ENCODE data around the gene SNX20. TPM values are rescaled to one million over a fixed set of nuclear protein-coding genes. Genes with fewer than 3 reads are reported as not detected.
A peak's percentile ranks its signal among the peaks of the same experiment; 100 is the strongest.

Gene SNX20
- total RNA-seq, 1 experiment from 2014 or later, result not detected

DNA sequence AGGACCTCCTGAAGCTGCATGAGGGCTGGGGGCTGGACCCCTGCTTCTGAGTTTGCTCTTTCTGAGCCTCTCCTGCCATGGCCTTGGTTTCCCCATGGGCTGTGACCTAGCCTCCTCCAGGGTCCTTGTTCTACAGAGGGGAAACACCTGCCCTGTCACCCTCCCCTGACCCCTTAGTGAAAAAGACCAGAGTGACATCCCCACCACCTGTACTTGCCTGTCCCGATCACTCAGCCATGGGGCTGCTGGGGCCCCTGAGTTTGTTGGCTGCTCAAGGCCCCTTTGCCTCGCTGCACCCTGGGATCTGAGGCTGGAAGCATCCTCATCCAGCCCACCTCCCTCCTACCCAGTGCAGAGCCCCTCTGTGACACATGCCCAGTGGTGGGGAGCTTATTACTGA lies 13.1 kb upstream of the SNX20 start:
- Histone ChIP-seq H3K4me1 (ENCODE audit: insufficient read depth, low read length, poor library complexity, severe bottlenecking) (no peaks in the 10 kb centered on the region), H3K36me3 (ENCODE audit: insufficient read depth, low read length, poor library complexity, severe bottlenecking) (no peaks in the 10 kb centered on the region), H3K27ac (ENCODE audit: low read depth, low read length, poor library complexity, severe bottlenecking) (no peak overlapping the region), H3K9me3 (ENCODE audit: low read depth, low read length, poor library complexity, severe bottlenecking) (no peaks in the 10 kb centered on the region), H3K4me3 (ENCODE audit: low read depth, low read length, poor library complexity, severe bottlenecking) (no peak overlapping the region), H3K27me3 (replicated peaks; ENCODE audit: insufficient read depth, low read depth, low read length, poor library complexity) (peaks cover 28% of the 10 kb centered on the region)
- no TSS peak for BruUV-seq (replicated peaks)
- TF ChIP-seq EZH2 (IDR thresholded peaks at IDR 0.05; ENCODE audit: borderline replicate concordance, low read depth, low read length, poor library complexity, severe bottlenecking), result no peak
- TF ChIP-seq CTCF (conservative IDR thresholded peaks at IDR 0.05; ENCODE audit: low read depth, low read length), result no peak
- no peak for DNase-seq (ENCODE audit: low spot score)
- POLR2A ChIA-PET (ENCODE audit: low non-redundant PET), result no interaction called here
- intact Hi-C loops (cut with micrococcal nuclease; ENCODE audit: unreplicated experiment), result no loop called here
- CTCF ChIA-PET, result no interaction called here

- TF ChIP-seq CTCF (conservative IDR thresholded peaks at IDR 0.05; ENCODE audit: low read depth, low read length) (no peak), EZH2 (IDR thresholded peaks at IDR 0.05; ENCODE audit: borderline replicate concordance, low read depth, low read length, poor library complexity, severe bottlenecking) (no peak)
- ChIA-PET CTCF (no interaction called here), POLR2A (ENCODE audit: low non-redundant PET) (no interaction called here)
- Histone ChIP-seq H3K4me1 (ENCODE audit: insufficient read depth, low read length, poor library complexity, severe bottlenecking) (no peaks in the 10 kb centered on the region), H3K27ac (ENCODE audit: low read depth, low read length, poor library complexity, severe bottlenecking) (no peak within 1 kb of the TSS), H3K27me3 (replicated peaks; ENCODE audit: insufficient read depth, low read depth, low read length, poor library complexity) (peaks cover 36% of the 10 kb centered on the region), H3K36me3 (ENCODE audit: insufficient read depth, low read length, poor library complexity, severe bottlenecking) (no peaks in the 10 kb centered on the region), H3K4me3 (ENCODE audit: low read depth, low read length, poor library complexity, severe bottlenecking) (peak within 1 kb of the TSS; percentile 32), H3K9me3 (ENCODE audit: low read depth, low read length, poor library complexity, severe bottlenecking) (no peaks in the 10 kb centered on the region)
- intact Hi-C loops (cut with micrococcal nuclease; ENCODE audit: unreplicated experiment), result no loop called here
- BruUV-seq (replicated peaks), result no TSS peak
- no peak for DNase-seq (ENCODE audit: low spot score)
Observed at GRCh38 chr16:50692999-50693781, 12.1 kb upstream of the SNX20 start, which contains the start of gene NOD2. NOD2 (plus strand) TSS chr16:50693606; CDS start chr16:50699496, 5,890 bp downstream.

DNA sequence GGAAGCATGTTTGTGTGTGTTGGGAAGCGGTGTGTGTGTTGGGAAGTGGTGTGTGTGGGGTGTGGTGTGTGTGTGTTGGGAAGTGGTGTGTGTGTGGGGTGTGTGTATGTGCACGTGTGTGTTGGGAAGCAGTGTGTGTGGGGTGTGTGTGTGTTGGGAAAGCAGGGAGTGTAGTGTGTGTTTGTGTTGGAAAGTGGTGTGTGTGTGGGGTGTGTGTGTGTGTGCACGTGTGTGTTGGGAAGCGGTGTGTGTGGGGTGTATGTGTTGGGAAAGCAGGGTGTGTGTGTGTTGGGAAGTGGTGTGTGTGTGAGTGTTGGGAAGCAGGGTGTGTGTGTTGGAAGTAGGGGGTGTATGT lies 11.5 kb upstream of the SNX20 start:
- Histone ChIP-seq H3K9me3 (ENCODE audit: low read depth, low read length, poor library complexity, severe bottlenecking) (no peaks in the 10 kb centered on the region), H3K27ac (ENCODE audit: low read depth, low read length, poor library complexity, severe bottlenecking) (no peak overlapping the region), H3K4me1 (ENCODE audit: insufficient read depth, low read length, poor library complexity, severe bottlenecking) (no peaks in the 10 kb centered on the region), H3K27me3 (replicated peaks; ENCODE audit: insufficient read depth, low read depth, low read length, poor library complexity) (peaks cover 36% of the 10 kb centered on the region), H3K4me3 (ENCODE audit: low read depth, low read length, poor library complexity, severe bottlenecking) (no peak overlapping the region), H3K36me3 (ENCODE audit: insufficient read depth, low read length, poor library complexity, severe bottlenecking) (no peaks in the 10 kb centered on the region)
- TF ChIP-seq CTCF (conservative IDR thresholded peaks at IDR 0.05; ENCODE audit: low read depth, low read length) (no peak), EZH2 (IDR thresholded peaks at IDR 0.05; ENCODE audit: borderline replicate concordance, low read depth, low read length, poor library complexity, severe bottlenecking) (no peak)
- DNase-seq (ENCODE audit: low spot score), result no peak
- intact Hi-C loops (cut with micrococcal nuclease; ENCODE audit: unreplicated experiment), result no loop called here
- POLR2A ChIA-PET (ENCODE audit: low non-redundant PET), result no interaction called here
- no TSS peak for BruUV-seq (replicated peaks)
- CTCF ChIA-PET, result no interaction called here
